Embryonic facial prominence (tissue), 1 donor: Measurements from ENCODE around the gene VAMP5.
A peak's percentile ranks its signal among the peaks of the same experiment; 100 is the strongest.
"Not testable (repeated sequence)": the region's sequence is repeated elsewhere in the genome, so short reads cannot be mapped to it uniquely, and the experiment has no call there.

Experiments
- DNase-seq: peaks from one replicate; pipeline ENCODE4 v3.0.0-alpha.2; 2016; ENCODE audit errors: extremely low spot score

The VAMP5 gene

DNA sequence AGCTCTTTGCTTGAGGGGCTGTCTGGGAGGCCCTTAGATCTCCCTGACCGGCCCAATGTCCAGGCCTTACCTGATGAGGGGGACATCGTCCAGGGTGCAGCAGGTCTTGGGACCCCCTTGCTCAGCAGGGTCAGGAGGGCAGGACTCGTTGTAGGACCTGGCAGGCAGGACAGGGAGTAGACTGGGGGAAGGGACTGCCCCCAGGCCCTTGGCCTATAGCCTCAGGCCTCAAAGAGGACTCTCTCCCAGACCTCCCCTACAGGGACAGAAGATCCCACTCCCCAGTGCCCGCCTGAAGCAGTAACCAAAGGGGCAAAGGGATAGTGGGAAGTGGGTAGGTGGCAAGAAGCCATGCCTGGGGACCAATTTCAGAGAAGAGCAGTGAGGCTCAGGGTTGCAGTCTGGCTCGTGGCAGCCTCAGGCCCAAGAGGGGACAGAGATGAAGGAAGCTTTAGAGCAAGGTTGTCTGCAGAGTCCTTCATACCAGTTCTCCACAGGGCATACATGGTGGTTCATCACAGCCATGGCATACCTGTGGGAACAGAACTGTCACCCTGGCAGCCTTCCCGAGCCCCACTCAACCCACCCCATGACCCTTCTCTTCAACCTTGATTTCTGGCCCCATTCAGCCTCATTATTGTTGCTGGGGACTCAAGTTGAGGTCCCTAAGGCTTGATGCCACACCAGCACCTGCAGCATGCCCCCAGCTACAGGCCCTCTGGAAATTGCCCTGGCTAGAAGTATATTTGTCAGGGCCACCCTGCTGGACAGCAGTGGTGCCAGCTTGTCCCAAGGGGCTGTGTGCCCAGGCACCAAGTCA lies 16.9 kb downstream of the VAMP5 start:
- no peak for DNase-seq

DNA sequence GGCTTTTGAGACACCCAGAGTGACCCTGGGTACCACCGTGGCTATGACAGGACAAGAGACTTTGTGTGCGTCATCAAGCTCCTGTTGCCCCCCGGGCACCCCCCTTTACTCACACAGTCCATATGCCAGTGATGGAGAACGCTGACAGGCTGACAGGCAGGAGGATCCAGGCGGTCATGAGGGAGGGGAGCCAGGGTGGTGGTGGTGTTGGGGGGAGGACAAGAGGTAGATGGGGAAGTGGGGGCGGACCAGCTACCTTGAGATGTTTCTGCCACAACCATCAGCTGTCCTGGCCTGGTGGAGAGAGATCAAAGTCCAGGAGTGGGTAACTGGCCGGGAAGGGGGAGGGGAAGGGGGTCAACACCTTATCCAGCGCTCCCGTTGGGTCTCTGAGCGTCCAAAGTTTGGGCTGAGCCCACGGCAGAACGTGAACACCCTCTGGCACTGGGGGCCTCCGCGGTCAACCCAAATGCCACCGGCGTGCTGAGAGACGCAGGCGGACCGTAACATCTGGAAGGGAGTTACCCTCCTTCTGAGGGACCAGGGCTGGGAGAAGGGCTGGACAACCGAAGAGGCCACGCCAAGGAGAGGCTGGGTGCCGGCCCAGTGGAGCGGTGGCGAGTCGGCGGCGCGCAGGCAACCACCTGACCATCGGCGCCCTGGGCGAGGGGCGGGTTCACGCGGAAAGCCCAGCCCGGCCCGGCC lies 17.7 kb downstream of the VAMP5 start:
- DNase-seq: no peak

GRCh38 chr2:85602476-85603234 lies 18.4 kb downstream of the VAMP5 start, which contains the start of gene TMEM150A:
TMEM150A (minus strand) TSS chr2:85602698; CDS start chr2:85601948, 750 bp downstream.
- DNase-seq: peak; percentile 50

DNA sequence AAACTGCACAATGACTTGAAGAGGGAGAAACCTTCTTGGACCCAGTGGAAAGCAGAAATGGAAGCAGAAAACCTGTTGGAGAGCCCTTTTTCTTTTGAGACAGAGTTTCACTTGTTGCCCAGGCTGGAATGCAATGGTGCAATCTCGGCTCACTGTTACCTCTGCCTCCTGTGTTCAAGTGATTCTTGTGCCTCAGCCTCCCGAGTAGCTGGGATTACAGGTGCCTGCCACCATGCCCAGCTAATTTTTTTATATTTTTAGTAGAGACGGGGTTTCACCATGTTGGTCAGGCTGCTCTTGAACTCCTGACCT lies 19.9 kb downstream of the VAMP5 start:
- not testable (repeated sequence) for DNase-seq

DNA sequence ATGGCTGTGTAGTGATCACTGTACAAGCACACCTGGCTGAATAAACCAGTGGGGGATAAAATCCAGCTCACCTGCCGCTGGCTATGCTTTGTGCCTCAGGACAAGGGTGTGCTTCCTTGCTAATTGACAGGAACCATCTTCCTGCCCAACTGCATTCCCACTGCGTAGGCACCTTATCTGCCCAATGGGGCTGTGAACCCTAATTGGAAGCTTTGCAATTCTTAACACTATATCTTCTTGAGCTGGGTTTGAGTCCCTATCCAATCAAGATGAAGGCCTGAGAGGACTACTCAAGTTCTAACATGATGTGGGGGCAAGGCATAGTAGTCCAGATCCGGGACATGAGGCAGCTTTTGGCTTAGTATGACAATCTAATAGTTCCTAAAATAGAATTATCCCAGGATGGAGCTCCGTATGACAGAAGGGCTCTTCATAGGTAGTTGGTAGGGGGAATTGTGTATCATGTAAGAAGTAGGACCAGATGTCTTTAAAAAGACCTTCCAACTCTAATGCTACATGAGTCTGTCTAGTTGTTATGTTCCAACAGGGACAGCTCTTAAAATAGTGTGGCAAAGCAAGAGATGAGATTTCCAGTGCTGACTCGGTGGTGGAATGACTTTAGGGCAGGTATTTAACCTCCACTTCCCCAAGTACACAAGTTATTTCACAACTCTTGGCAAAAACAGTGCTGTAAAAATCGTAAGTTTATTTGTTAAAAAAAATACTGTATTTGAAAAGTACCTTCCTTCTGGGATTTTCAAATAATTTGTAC lies 20.5 kb downstream of the VAMP5 start:
- no peak for DNase-seq

- DNase-seq: peak; percentile 58
Observed at GRCh38 chr2:85605406-85606115, 21.3 kb downstream of the VAMP5 start.

- no peak for DNase-seq
Observed at GRCh38 chr2:85606116-85606455, 21.9 kb downstream of the VAMP5 start.

- no peak for DNase-seq
Observed at GRCh38 chr2:85607268-85608215, 23.3 kb downstream of the VAMP5 start.

- no peak for DNase-seq
Observed at GRCh38 chr2:85611217-85611704, 27.0 kb downstream of the VAMP5 start.

- peak; percentile 79 for DNase-seq
Observed at GRCh38 chr2:85611705-85612587, 27.7 kb downstream of the VAMP5 start, which contains the start of gene C2orf68. C2orf68 (minus strand) TSS chr2:85612066; CDS start chr2:85611984, 82 bp downstream.

DNA sequence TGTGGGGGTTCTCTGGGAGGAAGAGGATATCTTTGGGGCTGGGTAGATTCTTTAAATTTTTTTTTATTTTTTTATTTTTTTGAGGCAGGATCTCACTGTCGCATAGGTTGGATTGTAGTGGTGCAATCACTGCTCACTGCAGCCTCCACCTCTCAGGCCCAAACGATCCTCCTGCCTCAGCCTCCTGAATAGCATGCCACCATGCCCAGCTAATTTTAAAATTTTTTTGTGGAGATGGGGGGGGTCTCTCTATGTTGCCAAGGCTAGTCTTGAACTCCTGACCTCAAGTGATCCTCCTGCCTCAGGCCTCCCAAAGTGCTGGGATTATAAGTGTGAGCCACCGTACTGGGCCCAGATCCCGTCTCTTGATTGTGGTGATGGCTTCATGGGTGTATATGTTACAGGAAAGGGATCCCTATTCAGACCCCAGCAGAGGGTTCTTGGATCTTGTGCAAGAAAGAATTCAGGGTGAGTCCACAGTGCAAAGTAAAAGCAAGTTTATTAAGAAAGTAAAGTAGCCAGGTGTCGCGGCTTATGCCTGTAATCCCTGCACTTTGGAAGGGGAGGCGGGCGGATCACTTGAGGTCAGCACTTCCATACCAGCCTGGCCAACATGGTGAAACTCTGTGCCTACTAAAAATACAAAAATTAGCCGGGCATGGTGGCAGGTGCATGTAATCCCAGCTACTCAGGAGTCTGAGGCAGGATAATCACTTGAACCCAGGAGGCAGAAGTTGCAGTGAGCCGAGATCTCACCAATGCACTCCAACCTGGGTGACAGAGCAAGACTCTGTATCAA lies 29.7 kb downstream of the VAMP5 start:
- DNase-seq: no peak

DNA sequence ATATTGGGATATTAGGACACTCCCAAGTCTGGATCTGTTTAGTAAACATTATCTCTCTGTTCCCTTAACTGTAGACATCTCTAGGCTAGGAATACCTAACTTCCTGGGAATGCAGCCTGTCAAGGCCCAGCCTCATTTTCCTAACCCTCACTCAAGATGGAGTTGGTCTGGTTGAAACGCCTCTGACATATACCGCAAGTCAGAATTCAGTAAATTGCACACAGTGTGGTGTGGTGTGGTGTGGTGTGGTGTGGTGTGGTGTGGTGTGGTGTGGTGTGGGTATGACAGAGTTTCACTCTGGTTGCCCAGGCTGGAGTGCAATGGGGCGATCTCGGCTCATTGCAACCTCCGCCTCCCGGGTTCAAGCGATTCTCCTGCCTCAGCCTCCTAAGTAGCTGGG lies 30.5 kb downstream of the VAMP5 start:
- DNase-seq: not testable (repeated sequence)

DNA sequence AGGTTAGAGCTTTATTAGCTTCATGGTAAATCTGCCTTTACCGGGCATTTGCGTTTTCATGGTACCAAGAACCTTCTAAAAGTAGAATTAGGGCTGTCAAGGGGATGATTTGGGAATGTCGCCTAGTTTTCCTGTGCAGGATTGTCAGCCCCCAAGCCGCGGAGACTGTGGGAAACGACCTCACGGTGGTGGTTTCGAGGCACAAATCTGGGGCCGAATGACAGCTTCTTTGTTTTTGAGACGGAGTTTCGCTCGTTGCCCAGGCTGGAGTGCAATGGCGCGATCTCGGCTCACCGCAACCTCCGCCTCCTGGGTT lies 31.1 kb downstream of the VAMP5 start:
- DNase-seq: no peak

- DNase-seq: not testable (repeated sequence)
Observed at GRCh38 chr2:85617723-85618122, 33.5 kb downstream of the VAMP5 start.

DNA sequence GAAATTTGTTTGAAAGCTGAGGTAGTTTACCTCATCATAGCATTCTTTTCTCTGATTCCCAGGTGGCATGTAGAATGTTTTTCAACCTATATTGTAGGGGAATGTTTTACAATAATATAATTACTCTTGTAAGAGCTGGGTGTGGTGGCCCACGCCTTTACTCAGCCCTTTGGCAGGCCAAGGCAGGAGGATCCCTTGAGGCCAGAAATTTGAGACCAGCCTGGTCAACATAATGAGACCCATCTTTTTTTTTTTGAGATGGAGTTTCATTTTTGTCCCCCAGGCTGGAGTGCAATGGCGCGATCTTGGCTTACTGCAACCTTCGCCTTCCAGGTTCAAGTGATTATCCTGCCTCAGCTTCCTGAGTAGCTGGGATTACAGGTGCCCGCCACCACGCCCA lies 35.4 kb downstream of the VAMP5 start:
- no peak for DNase-seq

GRCh38 chr2:85621338-85621737 lies 37.1 kb downstream of the VAMP5 start:
- DNase-seq: no peak

- DNase-seq: no peak
Observed at GRCh38 chr2:85623991-85624390, 39.8 kb downstream of the VAMP5 start.

DNA sequence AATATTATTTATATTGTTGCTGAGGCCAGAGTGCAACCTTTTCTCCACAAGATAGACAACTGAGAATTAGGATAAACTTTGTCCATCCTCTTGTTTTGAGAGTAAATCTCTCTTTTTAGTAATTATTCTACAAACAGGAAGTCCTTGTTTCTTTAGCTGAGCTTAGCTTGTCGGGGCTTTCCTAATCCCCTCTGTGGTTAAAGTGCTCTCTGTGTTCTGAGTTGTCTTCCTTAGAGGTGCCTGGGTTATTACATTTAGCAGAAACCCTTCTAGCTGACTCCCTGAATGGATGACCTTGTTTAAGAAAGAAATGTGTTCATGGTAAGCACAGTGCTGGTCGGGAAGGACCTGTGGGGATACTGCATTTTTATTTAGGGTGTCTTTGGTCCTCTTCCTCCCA lies 44.4 kb downstream of the VAMP5 start:
- no peak for DNase-seq
